ENCODE data around the gene TDP1.

DNA sequence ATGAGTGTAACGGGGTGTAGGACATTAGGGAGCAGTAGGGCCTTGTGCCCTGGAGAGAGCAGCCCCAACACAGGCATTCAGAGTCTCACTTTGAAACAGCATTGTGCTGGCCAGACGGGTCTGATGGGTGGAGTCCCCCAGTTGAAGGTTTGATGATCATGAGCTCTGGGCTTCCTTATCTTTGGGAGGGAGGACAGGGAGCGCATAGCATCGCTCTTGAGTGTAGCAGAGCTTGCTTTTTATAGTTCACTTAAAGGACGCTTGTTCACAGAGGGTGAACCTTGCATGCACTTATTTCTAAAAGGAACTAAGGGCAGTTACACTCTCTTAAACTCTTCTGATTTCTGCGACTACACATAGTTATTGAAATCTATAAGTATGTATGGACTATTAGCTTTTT lies 116.6 kb downstream of the TDP1 start:
- TF ChIP-seq, protein P1, sequence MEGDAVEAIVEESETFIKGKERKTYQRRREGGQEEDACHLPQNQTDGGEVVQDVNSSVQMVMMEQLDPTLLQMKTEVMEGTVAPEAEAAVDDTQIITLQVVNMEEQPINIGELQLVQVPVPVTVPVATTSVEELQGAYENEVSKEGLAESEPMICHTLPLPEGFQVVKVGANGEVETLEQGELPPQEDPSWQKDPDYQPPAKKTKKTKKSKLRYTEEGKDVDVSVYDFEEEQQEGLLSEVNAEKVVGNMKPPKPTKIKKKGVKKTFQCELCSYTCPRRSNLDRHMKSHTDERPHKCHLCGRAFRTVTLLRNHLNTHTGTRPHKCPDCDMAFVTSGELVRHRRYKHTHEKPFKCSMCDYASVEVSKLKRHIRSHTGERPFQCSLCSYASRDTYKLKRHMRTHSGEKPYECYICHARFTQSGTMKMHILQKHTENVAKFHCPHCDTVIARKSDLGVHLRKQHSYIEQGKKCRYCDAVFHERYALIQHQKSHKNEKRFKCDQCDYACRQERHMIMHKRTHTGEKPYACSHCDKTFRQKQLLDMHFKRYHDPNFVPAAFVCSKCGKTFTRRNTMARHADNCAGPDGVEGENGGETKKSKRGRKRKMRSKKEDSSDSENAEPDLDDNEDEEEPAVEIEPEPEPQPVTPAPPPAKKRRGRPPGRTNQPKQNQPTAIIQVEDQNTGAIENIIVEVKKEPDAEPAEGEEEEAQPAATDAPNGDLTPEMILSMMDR (IDR thresholded peaks at IDR 0.05; ENCODE audit: low read length): no peak
- no peak for TF ChIP-seq EZH2 (IDR thresholded peaks at IDR 0.05; ENCODE audit: borderline replicate concordance, low read length)

Measured in OCI-LY1 (cell line).